T1000 (cell line): ENCODE results near the gene STAP2.

Experiments
- DNase-seq: peaks from one replicate; lab custom pipeline; 2025; ENCODE audit warnings: mixed read lengths; lab: John Stamatoyannopoulos, UW

Gene STAP2

DNA sequence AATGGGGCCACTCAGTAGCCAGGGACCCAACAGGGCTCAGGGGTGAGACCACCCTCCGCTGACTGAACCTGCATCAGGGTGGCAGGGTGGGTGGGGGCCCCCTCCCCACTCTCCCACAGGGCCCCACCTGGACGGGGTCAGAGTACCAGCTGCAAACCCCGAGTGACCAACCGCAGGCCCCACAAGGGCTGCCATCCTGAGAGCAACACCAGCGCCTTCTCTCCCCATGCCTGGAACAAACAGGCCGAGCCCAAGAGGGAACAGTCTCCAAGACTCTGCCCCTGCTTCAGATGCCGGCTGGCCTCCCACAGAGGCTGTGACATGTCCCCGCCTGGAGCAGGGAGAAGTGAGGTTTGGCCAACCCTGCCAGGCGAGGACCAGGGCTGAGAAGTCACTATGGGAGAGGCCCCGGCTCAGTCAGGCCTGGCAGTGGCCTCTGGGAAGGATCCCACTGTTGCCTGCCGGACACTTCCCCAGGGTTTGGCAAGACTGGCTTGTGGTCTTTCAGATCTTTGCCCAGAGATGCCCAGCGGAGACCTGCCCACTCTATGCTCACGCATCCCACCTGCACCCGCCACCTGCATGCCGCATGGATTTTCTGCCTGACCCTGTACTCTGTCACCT lies 31.9 kb upstream of the STAP2 start:
- no peak for DNase-seq

GRCh38 chr19:4369888-4370260 lies 31.2 kb upstream of the STAP2 start:
- no peak for DNase-seq

DNA sequence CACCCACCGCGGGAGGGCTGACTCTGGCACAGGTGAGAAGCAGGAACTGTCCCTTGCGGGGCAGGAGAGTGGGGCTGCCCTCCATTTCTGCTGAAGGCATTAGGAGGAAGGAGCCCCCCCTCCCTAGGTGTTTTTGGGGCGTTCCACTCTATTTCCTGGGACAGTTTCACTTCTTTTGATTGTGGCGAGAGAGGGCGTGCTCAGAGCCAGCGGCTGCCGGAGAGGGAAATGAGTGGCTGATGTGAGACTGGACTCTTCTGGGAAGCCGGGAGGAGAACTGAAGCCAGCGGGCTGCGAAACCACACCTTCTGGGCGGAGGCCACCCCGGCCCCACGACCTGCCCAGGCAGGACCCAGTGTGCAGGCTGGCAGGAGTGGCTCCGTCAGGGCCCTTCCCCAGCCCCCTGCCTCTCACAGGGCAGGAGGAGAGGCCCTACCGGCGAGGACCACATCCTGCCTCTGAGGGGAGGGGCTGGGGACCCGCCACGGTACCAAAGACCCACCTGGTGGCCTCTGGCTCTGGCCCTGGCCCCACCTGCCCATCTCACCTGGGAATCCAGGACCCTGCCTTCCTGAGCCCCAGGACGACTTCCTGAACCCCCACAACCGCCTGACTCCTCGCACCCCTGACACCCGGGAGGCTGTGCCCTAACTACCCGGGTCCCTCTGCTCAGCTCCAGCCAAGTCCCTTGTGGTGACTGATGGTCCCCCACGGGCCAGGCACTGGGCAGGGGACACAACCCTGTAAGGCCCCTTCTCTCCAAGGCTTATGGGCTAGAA lies 30.7 kb upstream of the STAP2 start:
- DNase-seq: no peak

DNA sequence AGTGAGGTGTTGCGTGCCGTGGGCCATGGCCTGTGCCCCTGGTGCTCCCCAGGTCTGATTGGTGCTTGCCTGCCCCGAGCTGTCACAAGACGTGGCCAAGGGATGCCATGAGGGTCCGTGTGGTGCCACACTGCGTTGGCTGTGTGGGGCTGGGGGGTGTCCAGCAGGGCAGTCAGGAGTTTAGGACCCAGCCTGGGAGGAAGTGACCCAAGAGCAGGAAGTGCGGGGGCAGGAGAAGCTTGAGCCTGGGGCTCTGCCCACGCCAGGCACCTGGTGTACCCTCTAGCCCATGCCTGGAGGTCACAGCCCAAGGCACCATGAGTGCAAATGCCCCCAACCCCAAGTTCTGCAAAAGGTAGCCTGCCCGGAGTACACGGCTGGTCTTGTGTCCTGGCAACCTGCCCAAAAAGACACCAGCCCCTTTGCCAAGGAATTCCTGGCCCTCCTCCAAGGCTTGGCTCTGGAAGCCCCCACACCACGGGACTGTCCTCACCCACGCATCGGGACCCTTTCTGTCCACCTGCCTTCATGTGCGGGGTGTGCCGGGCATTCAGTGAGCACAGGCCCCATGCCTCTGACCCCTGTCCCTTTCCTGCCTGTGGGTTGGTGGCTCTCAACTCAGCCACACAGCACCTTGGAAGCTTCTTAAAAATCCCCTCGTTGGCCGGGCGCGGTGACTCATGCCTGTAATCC lies 29.6 kb upstream of the STAP2 start:
- no peak for DNase-seq

DNA sequence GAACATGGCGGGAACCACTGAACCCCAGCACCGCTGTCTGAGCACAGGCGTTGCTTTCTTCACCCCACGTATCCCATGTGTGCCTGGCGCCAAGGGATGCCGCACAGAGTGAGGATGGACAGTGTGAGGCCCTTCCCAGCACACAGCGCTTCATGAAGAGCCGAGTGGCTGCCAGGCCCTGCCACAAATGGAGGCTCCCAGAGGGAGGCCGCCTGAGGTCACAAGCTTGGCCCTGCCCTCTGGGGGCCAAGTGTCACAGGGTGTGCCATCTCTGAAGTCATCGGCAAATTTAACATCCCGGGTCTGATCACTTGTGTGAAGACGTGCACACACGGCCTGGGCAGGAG lies 29.1 kb upstream of the STAP2 start:
- DNase-seq: no peak

- DNase-seq: no peak
Observed at GRCh38 chr19:4367336-4367723, 28.7 kb upstream of the STAP2 start.

DNA sequence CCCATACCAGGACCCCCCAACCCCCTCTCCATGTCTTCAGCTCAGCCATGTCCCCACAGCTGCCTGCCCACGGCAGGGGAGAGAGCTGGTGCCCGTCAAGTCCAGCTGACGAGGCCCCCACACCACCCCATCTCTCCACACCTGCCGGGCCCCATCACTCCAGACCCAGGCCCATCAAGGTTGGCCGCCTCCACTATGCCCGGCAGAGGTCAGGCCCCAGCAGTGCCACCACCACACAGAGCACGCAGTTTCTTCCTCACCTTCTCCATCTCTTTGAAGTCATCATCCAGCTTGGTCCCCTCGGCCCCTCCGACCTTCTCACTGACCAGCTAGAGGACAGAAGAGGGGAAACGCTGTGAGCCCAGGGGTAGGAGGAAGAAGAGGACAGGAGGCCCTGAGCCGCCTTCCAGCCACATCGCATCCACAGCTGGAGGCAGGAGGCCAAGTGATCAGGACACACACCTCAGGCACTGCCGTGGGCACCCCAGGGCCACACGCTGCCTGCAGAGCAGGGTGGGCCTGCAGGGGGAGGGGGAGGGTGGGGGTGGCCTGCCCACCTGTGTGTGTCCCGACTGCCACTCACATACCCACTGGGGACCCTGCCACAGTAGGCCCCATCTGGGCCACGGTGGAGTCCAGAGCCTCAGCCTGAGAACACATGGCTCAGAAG lies 28.2 kb upstream of the STAP2 start:
- DNase-seq: no peak

DNA sequence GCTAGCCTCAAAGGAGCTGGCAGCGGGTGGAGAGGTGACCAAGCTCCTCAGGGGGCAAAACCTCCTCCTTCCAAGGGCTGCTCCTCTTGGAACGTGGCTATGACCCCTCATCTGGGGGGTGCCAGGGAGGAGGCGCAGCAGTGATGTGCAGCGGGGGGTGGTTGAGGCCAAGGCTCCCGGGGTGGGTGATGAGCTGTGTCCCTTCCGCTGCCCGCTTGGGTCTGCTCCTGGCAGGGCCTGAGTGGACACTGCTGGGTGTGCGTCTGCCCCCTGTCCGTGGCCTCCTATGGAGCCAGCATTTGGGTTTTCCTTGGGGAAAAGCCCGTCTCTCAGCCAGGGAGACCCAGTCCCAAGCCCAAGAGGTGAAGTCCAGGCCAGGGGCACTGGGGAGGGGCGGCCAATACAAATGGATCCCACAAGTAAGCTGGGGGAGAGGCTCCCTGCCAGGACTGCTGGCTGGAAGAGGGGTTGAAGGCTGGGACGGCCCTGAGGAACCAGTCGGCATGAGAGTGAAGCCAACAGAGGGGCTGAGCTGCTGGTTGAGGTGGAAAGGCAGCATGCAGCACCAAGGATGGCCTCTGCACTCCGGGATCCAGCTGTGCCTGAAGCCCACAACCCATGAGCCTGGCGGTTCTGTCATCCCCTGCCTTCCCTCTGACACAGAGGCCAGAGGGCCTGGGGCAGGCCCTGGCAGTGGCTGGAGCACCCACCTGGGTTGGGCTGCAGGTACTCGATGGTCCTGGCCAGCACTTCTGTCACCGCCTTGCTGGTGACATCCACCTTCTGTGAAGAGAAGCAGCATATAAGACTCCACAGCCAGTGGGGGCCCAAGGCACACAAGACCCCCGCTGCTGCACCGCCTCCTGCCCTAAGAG lies 27.4 kb upstream of the STAP2 start:
- DNase-seq: no peak

GRCh38 chr19:4365341-4365740 lies 26.7 kb upstream of the STAP2 start:
- DNase-seq: no peak

DNA sequence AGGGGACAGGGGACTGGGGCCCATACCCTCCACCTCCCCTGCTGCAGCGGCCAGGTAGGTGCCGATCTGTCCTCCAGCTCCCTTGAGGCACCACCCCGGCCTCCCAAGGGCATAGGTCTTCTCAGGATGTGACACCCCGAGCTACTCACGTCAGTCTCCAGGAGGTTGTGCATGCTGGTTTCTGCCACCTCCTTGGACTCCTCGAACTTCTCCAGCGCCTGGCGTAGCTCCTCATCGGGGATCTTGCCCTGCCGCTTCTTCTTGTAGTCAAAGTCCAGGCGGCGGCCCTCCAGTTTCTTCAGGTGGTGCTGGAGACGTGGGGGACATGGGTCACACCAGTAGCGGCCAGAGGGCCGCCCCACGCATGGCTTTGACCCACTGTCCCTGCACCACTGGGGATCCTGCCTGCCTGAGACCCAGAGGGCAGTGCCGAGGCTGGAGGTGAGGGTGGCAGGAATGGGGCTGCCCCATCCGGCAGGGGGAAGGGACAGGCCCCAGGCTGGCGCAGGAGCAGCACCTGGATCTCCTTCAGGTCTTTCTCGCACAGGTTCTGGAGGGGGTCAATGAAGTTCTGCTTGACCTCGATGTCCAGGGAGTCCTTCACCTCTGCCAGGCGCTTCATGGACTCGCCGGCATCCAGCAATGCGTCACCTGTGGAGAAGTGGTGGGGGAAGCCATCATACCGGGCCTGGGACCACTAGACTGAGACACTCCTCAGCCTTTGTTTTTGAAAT lies 25.1 kb upstream of the STAP2 start:
- no peak for DNase-seq

DNA sequence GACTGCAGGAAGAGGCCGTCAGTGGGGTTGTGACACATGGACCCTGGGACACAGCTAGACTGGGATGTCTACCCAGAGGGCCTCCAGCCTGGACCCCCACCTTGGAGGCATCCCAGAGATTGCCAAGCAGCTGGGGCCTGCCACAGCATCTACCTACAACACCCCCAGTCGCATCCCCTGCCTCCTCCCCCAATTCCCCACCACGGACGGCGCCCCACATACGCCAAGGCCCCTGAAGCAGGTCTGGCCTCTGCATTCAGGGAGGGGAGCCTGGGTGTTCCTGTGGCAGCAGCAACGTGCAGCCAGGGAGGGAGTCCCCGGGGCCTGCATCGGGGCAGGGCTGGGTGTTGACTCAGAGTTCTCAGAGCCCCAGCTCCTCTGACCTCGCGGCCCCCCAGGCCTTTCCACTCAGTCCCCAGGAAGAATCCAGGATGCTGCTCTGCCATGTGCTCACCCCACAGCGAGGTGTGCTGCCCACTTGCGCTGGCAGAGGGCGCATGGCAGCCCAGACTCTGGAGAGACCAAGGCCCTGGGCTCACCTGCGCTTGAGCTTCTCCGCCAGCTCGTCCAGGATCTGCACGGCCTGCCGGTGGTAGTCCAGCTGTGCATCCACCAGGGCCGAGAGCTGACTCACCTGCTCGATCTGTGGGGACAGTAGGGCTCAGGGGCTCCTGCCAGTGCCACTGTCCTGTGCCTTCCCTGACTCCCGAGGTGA lies 24.4 kb upstream of the STAP2 start:
- DNase-seq: no peak

- no peak for DNase-seq
Observed at GRCh38 chr19:4362101-4362828, 23.6 kb upstream of the STAP2 start.

DNA sequence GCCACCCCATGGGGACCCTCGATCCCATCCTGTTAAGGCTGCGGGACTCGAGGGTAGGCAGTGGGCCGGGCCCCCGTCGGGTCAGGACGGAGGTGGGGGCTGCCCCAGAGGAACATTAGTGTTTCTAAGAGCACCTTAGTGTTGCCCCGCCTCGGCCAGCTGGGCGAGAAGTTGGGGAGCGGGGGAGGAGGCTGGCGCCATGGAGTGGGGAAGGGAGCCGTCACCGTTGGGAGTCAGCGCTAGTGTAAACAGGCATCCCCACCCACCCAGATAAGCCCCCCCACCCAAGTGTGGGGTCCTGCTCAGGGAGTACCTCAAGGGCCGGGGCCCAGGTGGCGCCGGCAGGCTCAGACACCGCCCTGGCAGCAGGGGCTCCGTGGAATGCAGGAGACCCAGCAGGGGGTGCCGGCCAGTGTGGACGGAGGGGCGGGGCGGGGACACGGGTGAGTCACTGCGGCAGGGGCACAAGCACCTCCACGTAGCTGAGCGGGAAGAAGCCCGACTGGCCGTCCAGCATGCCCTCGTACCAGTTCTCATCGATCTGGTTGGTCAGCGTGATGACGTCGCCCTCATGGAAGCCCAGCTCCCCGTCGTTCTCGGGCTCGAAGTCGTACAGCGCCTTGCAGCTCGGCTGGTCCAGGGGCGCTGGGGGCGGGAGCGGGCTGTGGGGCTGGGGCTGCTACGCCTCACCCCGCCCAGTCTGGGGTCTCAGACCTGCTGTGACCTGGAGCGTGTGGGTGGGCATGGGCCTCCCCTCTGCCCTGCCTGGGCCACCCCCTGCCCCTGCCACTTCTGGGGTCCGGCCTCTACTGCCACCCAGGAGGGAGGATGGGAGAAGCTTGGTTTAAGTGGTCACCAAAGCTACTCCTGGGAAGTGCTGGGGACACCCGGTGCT lies 22.8 kb upstream of the STAP2 start:
- DNase-seq: no peak

GRCh38 chr19:4360641-4361151 lies 22.1 kb upstream of the STAP2 start:
- no peak for DNase-seq

- DNase-seq: no peak
Observed at GRCh38 chr19:4360081-4360569, 21.5 kb upstream of the STAP2 start.

DNA sequence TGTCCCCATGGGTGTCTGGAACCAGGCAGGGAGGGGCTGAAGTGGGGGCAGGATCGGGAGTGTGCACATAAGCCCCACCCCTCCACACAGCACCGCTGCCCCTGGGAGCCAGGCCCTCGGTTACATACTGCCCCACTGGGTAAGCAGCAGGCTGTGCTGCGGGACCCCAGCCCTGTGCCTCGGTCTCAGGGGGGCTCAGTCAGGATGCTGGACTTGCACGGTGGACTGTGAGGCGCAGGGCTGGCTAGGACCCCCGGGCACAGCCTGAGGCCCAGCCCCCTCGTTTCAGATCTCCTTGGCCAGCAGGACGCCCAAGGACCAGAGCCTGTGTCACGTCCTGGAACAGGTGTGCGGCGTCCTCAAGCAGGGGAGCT lies 21.0 kb upstream of the STAP2 start:
- no peak for DNase-seq

DNA sequence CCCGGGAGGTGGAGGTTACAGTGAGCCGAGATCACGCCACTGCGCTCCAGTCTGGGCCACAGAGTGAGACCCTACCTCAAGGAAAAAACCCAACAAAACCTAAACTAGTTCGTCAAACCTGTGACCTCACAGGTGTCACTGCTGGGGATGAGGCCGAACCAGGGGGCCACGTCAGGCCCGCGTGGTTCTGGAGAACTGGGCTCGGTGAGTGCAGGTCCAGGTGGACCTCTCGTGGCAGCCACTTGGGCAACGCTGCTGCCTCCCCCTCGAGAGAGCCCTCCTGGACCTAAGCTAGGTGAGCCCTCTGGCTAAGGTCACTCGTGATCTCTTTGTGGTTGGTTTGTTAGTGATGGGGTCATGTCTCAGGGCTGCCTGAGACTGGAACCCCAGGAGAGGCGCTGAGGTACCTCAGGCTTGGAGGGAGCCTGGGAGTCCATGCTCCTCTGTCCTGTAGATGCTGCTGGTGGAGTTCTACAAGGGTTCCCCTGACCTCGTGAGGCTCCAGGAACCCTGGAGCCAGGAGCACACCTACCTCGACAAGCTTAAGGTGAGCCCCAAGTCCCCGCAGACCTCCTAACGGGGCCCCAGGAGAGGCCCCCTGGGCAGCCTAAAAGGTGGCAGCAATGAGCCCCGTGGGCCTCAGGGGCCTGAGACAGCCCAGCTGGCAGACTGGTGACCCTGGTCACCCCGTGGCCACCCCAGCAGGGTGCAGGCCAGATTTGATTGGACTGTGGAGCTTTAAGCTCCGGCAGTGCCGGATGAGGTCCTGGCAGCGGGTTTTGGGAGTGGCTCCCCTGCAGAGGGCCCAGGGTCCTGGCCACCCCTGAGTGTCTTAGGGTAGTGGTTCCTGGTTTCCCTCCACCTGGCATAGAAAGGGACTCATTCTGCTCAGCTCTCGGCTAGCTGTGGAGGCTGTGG lies 20.3 kb upstream of the STAP2 start:
- no peak for DNase-seq
